ENCODE measurements around the gene RGS19. TPM values are rescaled to one million over a fixed set of nuclear protein-coding genes. Genes with fewer than 3 reads are reported as not detected.
A peak's percentile ranks its signal among the peaks of the same experiment; 100 is the strongest.

The RGS19 gene
- total and polyA plus RNA-seq, 8 donors = 3.2 to 11.9 (median 5.7) TPM

DNA sequence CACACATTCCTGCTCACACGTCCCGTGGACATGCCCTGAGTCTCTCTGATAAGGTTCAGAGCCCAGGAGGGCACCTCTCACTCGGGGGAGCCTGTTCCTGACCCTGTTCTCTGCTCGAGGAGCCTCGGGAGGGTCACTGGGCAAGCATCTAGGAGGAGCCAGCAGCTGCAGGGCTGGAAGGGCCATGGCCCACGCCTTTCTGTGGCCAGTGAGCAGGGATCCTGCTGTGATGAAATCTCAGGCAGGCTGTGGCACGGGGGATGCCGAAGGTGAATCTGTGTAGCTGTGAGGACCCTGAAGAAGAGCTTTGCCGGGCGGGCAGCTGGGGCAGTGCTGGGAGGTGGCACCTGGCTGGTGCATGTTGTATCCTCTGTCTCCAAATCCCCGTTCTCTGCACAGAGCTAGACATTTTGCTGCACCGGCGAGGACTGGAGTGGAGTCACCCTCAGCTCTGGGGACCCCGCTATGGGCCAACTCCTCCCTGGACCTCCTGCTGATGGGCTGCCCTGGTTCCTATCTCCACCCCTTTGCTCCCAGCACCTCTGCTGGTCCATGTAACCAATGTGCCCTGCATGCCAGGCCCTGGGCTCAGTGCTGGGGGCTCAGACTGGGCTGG is 35.1 kb upstream of the RGS19 start:
- 65 to 72% methylated on average over 13 to 14 of the region's 14 CpGs for WGBS, 2 donors
- no peak for ATAC-seq

DNA sequence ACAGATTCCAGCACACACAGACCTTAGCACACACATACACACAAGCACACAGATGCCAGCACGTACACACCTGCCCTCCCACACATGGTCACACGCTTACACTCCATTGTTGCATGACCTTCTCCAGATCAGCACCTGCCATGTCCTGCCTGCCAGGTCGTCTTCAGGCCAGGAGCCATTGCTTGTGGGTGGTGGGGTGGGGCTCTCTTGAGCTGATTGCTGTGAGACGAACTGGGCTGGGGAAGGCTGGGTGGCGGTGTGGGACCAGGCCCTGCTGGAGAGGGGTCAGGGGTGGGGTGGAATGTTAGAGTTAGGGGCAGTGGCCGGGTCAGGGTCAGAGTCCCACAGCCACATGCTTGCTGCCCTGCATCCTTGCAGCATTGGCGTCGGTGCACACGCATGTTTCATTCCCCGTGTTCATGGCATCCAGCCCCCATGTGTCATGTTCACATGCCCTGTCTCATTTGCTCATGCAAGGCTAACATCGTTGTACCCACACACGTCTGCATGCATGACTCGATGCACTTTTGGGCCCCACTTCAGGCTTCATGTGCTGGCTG is 34.6 kb upstream of the RGS19 start:
- no peak for ATAC-seq
- TF ChIP-seq, protein P1, sequence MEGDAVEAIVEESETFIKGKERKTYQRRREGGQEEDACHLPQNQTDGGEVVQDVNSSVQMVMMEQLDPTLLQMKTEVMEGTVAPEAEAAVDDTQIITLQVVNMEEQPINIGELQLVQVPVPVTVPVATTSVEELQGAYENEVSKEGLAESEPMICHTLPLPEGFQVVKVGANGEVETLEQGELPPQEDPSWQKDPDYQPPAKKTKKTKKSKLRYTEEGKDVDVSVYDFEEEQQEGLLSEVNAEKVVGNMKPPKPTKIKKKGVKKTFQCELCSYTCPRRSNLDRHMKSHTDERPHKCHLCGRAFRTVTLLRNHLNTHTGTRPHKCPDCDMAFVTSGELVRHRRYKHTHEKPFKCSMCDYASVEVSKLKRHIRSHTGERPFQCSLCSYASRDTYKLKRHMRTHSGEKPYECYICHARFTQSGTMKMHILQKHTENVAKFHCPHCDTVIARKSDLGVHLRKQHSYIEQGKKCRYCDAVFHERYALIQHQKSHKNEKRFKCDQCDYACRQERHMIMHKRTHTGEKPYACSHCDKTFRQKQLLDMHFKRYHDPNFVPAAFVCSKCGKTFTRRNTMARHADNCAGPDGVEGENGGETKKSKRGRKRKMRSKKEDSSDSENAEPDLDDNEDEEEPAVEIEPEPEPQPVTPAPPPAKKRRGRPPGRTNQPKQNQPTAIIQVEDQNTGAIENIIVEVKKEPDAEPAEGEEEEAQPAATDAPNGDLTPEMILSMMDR (IDR thresholded peaks at IDR 0.05) = no peak
- H3K4me3 ChIP-seq = no peak overlapping the region
- no peak overlapping the region for H3K27ac ChIP-seq
- 64 to 77% methylated on average over 13 of the region's 13 CpGs for WGBS, 2 donors
- H3K27me3 ChIP-seq = no peaks in the 10 kb centered on the region
- no peaks in the 10 kb centered on the region for H3K36me3 ChIP-seq
- FAIRE-seq = no peak
- no peaks in the 10 kb centered on the region for H3K4me1 ChIP-seq
- DNase-seq = peak in 1 of 6 donors; percentile 42
- no peaks in the 10 kb centered on the region for H3K9me3 ChIP-seq
- intact Hi-C loops (cut with DNase I) = no loop called here

More for the DNA sequence above, 35.1 kb upstream of the RGS19 start:
- intact Hi-C loops (cut with DNase I) = no loop called here
- no peaks in the 10 kb centered on the region for H3K27me3 ChIP-seq
- TF ChIP-seq, protein P1 (IDR thresholded peaks at IDR 0.05) = no peak
- FAIRE-seq = no peak
- H3K9me3 ChIP-seq = no peaks in the 10 kb centered on the region
- no peaks in the 10 kb centered on the region for H3K36me3 ChIP-seq
- peak in 1 of 6 donors; percentile 51 for DNase-seq
- no peaks in the 10 kb centered on the region for H3K4me1 ChIP-seq
- H3K4me3 ChIP-seq = no peak overlapping the region
- H3K27ac ChIP-seq = no peak overlapping the region

DNA sequence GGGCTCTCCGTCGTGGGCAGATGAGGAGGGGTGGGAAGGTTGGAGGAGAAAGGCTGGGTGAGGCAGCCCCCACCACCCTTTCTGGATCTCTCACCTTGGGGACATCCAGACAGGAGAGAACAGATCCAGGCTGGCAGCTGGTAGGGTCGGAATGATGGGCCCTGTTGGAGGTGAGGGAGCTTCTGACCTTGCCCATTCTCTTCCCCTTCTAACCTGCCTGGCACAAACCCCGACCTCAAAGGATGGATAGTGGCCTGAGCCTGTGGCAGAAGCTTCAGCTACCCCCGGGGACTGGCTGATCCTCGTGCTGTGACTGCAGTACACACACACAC is 34.1 kb upstream of the RGS19 start:
- intact Hi-C loops (cut with DNase I) = no loop called here
- TF ChIP-seq, protein P1 (IDR thresholded peaks at IDR 0.05) = no peak

DNA sequence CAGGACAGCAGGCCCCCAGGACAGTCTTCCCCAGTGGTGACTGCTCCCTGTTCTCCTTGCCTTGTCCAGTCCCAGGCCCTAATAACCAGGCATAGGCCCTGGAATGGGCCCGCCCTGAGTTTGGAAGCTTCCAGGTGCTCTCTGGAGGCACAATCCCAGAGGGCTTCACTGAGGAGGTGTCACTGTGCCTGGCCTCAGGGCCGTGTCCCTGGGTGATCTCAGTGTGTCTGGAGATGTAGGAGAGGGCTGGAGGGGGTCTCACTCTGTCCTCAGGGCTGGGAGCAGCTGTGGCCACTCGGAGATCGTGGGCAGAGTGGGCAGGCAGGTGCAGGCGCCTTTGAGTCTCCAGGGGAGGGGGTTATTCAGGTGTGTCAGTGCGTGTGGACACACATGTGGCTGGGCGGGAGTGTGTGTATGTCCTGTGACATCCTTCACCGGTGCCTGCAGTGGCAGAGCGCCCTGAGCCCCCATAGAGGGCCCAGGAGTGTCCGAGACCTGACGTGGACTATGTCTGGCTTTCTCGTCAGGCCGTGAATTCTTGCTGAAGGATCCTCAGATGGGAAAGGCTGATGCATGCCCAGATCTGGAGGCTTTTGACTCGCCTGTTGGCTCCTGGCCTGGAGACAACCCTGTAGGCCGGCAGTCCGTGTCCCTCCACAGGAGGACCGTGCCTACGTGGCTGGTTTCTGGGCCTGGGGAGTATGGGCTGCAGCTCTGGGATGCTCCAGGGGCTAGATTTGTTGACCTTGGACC is 33.5 kb upstream of the RGS19 start:
- no peaks in the 10 kb centered on the region for H3K36me3 ChIP-seq
- 71 to 81% methylated on average over 18 of the region's 18 CpGs for WGBS, 2 donors
- TF ChIP-seq, protein P1 (IDR thresholded peaks at IDR 0.05) = no peak
- H3K27ac ChIP-seq = no peak overlapping the region
- no peak for FAIRE-seq
- peak in 1 of 6 donors; percentile 35 for DNase-seq
- ATAC-seq = no peak
- H3K27me3 ChIP-seq = no peaks in the 10 kb centered on the region
- intact Hi-C loops (cut with DNase I) = no loop called here
- H3K9me3 ChIP-seq = no peaks in the 10 kb centered on the region
- H3K4me1 ChIP-seq = no peaks in the 10 kb centered on the region
- no peak overlapping the region for H3K4me3 ChIP-seq

More for the DNA sequence above, 34.1 kb upstream of the RGS19 start:
- peak in 1 of 6 donors; percentile 29 for DNase-seq
- no peak for ATAC-seq
- H3K36me3 ChIP-seq = no peaks in the 10 kb centered on the region
- no peaks in the 10 kb centered on the region for H3K27me3 ChIP-seq
- H3K4me3 ChIP-seq = no peak overlapping the region
- WGBS, 2 donors = 47 to 57% methylated on average over 6 of the region's 6 CpGs
- no peak overlapping the region for H3K27ac ChIP-seq
- no peaks in the 10 kb centered on the region for H3K4me1 ChIP-seq
- no peak for FAIRE-seq
- no peaks in the 10 kb centered on the region for H3K9me3 ChIP-seq
